GM19193 (cell line): ENCODE measurements around the gene TPD52L2.

Experiments
- POLR2A ChIP-seq: IDR thresholded peaks from 4 replicates; pipeline ENCODE4 v1.6.1; 2011; ENCODE audit not compliant: insufficient read depth, insufficient read length; ENCODE audit errors: extremely low read depth

The TPD52L2 gene

GRCh38 chr20:63859166-63859699 lies 5.8 kb upstream of the TPD52L2 start:
- TF ChIP-seq POLR2A: no peak

- no peak for TF ChIP-seq POLR2A
These were observed 4.6 kb upstream of the TPD52L2 start for GRCh38 chr20:63860325-63861051.

DNA sequence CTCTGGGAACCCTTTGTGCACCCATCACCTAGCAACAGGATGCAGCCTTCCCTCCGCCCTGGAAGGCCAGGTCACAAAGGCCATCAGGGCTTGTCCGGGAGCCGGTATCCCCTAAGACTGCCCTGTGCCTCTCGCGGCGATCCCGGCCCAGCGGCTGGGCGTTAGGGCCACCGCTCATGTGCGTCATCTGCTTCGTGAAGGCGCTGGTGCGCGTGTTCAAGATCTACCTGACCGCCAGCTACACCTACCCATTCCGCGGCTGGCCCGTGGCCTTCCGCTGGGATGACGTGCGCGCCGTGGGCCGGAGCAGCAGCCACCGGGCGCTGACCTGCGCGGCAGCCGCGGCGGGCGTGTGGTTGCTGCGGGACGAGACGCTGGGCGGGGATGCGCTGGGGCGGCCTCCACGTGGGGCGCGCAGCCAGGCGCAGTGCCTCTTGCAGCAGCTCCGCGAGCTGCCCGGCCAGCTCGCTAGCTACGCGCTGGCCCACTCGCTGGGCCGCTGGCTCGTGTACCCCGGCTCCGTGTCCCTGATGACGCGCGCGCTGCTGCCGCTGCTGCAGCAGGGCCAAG lies 3.6 kb upstream of the TPD52L2 start, which contains the start of gene ABHD16B:
Gene ABHD16B, plus strand, starts transcription at position 134 of the 570 bp plus-strand sequence. Its CDS starts 43 bp downstream, at position 177.
- no peak for TF ChIP-seq POLR2A

DNA sequence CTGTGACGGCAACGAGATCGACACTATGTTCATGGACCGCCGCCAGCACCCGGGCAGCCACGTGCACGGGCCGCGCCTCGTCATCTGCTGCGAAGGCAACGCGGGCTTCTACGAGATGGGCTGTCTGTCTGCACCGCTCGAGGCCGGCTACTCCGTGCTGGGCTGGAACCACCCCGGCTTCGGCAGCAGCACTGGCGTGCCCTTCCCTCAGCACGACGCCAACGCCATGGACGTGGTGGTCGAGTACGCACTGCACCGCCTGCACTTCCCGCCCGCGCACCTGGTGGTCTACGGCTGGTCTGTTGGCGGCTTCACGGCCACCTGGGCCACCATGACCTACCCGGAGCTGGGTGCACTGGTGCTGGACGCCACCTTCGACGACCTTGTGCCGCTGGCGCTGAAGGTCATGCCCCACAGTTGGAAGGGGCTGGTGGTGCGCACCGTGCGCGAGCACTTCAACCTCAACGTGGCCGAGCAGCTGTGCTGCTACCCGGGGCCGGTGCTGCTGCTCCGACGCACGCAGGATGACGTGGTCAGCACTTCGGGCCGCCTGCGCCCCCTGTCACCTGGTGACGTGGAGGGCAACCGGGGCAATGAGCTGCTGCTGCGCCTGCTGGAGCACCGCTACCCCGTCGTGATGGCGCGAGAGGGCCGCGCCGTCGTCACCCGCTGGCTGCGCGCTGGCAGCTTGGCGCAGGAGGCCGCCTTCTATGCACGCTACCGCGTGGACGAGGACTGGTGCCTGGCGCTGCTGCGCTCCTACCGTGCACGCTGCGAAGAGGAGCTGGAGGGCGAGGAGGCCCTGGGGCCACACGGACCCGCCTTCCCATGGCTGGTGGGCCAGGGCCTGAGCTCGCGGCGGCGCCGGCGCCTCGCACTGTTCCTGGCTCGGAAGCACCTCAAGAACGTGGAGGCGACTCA lies 2.8 kb upstream of the TPD52L2 start:
- no peak for TF ChIP-seq POLR2A

- TF ChIP-seq POLR2A: no peak
These were observed 1.9 kb upstream of the TPD52L2 start for GRCh38 chr20:63863021-63863797.

DNA sequence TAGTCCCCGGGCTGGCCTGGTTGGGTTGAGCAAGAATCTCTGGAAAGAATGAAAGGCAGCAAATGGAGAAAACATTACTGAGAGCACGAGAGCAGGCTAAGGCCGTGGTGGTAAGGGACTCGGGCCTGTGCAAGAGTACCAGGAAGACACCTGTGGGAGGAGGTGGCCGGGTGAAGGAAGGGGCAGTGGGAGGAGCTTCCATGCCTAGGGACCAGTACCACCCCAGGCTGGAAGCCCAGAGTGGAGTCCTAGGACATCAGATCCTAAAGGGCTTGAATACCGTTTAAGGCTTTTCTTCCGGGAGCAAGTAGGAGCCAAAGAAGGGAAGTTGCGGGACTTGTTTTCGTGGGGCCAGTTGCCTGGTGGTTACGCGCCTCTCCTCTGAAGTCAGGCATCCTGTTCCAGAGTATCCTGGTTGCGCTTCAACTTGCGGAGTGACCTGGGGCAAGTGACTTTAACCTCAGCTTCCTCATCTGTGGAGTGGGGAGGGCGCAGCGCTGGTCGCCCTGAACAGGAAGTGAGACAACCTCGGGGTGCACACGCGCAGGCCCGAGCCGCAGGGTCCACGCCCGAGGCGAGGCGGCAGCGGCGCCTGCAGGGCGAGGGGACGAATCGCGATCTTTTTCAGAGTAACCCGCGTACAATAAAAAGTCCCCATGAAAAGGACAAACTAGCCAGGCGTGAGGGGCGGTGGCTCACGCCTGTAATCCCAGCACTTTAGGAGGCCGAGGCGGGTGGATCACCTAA lies 1.1 kb upstream of the TPD52L2 start:
- TF ChIP-seq POLR2A: peak; percentile 71

DNA sequence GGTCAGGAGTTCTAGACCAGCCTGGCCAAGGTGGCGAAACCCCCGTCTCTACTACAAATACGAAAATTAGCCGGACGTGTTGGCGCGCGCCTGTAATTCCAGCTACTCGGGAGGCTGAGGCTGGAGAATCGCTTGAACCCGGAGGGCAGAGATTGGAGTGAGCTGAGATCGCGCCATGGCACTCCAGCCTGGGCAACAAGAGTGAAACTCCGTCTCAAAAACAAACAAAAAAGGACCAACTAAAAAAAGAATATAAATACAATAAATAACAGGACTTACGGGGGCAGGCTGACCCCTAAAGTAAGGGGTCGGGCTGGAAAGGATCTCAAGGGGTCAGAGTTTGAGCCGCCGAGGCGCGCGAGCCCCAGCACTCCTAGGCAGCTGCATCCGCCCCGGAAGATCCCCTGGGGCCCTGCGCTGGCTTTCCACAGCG lies 509 bp upstream of the TPD52L2 start:
- no peak for TF ChIP-seq POLR2A

DNA sequence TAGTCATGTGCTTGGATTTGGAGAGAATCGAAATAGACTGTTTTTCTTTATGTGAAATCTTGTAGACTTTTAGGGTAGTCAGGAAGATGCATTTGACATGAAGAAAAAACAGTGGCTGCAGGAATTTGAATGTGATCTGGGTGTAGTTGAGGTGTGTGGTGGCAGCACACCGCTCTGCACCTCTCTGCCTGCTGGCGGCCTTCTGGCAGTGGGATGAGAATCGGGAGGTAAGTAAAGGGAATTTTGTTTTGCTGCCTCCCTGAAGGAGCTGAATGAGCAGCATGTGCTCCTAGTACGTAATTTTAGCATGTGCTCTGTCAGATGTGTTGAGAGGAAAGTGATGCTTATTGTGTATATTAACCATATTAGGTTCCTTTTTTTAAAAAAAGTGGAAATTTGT lies 3.2 kb downstream of the TPD52L2 start:
- no peak for TF ChIP-seq POLR2A

- TF ChIP-seq POLR2A: no peak
These were observed 8.5 kb downstream of the TPD52L2 start for GRCh38 chr20:63873477-63873971.

DNA sequence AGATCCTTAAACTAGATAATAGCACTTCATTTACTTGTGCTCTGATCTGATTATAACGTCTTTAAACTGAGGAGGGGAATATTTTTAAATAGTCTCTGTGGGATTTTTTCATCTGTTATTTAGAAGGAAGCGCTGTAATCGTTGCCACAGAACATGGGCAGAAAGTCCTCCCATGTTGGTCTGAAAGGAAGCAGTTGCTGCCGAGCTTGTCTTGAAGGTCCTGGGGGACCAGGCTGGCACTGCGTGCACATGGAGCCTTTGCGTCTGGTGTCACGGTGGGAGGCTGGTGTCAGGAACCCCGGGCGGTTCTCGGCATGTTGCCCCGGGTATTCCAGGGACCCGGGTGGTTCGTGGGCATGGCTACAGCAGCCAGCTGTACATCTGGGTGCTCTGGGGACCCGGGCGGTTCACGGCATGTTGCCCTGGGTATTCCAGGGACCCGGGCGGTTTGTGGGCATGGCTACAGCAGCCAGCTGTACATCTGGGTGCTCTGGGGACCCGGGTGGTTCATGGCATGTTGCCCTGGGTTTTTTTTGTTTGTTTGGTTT lies 11.5 kb downstream of the TPD52L2 start:
- TF ChIP-seq POLR2A: no peak

GRCh38 chr20:63877755-63878470 lies 12.8 kb downstream of the TPD52L2 start:
- TF ChIP-seq POLR2A: no peak

DNA sequence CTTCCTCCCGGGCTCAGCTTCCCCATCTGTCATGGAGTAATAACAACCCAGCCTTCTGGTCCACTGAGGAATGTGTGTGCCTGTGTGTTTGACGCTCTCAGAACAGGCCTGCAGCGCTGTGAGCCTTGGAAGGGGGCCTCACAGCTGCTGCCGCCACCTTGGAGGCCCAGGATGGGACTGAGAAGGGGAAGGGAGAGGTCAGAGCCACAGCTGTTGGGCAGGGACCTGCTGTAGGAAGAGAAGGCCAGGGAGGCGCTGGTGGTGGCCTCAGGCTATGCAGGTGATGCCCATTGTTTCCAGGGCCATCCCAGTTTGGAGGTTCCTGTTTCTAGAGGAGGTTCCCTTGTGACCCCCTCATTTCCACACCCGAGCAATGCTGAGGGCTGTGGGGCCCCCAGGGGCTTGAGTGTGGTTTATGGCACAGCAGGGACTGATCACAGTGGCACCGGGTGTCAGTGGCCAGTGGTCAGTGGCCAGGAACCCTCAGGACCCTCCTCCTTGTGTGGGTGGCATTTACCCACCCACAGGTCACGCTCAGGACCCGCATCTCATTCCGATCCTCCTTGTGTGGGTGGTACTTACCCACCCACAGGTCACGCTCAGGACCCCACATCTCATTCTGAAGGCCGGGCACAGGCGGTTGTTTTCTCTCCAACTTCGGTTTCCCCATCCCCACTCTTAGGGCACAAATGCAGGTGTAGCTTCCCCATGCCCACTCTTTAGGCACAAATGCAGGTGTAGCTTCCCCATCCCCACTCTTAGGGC lies 14.0 kb downstream of the TPD52L2 start:
- no peak for TF ChIP-seq POLR2A

- no peak for TF ChIP-seq POLR2A
These were observed 16.6 kb downstream of the TPD52L2 start for GRCh38 chr20:63881451-63882226.
